ENCODE measurements around the gene PEX14.

The PEX14 gene

DNA sequence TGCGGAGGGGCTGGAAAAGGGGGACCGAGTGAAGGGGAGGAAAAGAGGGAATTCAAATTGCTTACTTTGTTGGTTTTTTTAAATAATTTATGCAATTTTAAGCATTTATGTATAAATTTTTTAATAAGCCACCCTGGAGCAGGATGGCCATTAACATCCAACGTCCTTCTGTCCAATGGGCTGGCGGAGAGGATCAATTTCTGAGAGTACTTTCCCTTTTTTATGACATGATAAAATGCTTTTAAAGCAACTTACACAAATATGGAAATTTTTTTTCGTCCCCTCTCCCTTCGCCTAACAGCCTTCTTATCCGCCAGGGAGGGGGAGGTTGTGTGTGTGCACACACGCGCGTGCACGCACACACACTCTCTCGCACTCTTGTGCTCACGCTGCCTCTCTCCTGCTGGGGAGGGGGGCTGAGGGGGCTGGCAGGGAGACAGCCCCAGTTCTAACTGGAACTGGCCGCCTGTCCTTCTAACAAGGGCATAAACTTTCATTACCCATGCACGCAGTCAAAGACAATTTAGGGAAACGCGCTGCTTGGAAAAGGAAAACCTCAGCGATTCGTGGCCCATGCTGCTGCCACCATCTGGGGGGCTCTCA lies 198.5 kb downstream of the PEX14 start:
- Histone ChIP-seq H2AFZ (ENCODE audit: low read length) (no peak overlapping the region), H3K4me1 (ENCODE audit: insufficient read depth, low read length, severe bottlenecking) (no peaks in the 10 kb centered on the region), H3F3A (ENCODE audit: insufficient read depth, low read length) (no peaks in the 10 kb centered on the region), H3K36me3 (ENCODE audit: insufficient read depth, low read length) (no peaks in the 10 kb centered on the region), H3K79me2 (ENCODE audit: insufficient read depth, low read length) (no peaks in the 10 kb centered on the region), H3K27me3 (ENCODE audit: insufficient read depth, low read length) (0 out of 2 replicates have a peak, but pooled peaks cover 6% of the 10 kb centered on the region), H3K9ac (ENCODE audit: low read length) (no peak overlapping the region), H3K27ac (ENCODE audit: low read depth, low read length, poor library complexity, severe bottlenecking) (no peak overlapping the region), H3K9me2 (ENCODE audit: low read depth, low read length) (no peaks in the 10 kb centered on the region), H3K9me3 (ENCODE audit: low read length) (no peaks in the 10 kb centered on the region), H3K4me3 (ENCODE audit: low read depth, low read length, poor library complexity, severe bottlenecking) (no peak overlapping the region), H3K4me2 (ENCODE audit: low read length) (no peak overlapping the region), H4K20me1 (ENCODE audit: insufficient read depth, low read length) (no peaks in the 10 kb centered on the region)
- TF ChIP-seq, protein P1, sequence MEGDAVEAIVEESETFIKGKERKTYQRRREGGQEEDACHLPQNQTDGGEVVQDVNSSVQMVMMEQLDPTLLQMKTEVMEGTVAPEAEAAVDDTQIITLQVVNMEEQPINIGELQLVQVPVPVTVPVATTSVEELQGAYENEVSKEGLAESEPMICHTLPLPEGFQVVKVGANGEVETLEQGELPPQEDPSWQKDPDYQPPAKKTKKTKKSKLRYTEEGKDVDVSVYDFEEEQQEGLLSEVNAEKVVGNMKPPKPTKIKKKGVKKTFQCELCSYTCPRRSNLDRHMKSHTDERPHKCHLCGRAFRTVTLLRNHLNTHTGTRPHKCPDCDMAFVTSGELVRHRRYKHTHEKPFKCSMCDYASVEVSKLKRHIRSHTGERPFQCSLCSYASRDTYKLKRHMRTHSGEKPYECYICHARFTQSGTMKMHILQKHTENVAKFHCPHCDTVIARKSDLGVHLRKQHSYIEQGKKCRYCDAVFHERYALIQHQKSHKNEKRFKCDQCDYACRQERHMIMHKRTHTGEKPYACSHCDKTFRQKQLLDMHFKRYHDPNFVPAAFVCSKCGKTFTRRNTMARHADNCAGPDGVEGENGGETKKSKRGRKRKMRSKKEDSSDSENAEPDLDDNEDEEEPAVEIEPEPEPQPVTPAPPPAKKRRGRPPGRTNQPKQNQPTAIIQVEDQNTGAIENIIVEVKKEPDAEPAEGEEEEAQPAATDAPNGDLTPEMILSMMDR (IDR thresholded peaks at IDR 0.05; ENCODE audit: low read length): no peak
- no peak for TF ChIP-seq EZH2 (IDR thresholded peaks at IDR 0.05; ENCODE audit: borderline replicate concordance, low read length)

DNA sequence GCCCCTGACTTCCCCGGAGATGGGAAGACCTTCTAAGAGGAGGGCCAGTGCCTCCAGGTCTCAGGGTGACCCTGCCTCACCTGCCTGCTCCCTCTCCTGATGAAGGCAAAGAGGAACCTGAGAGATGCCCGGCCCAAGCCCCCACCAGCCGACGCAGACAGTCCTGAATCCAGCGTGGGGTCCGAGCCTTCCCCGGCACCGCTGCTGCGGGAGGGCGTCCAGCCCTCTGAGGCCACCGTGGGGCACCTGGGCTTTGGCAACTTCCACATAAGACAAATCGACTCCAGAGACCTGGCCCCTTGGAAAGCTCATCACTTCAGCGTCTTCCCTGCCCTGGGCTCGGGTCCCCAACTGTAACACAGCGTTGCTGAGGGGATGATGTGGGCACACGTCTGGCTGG lies 199.5 kb downstream of the PEX14 start:
- no peaks in the 10 kb centered on the region for H3F3A ChIP-seq (ENCODE audit: insufficient read depth, low read length)
- H3K4me1 ChIP-seq (ENCODE audit: insufficient read depth, low read length, severe bottlenecking): no peaks in the 10 kb centered on the region
- TF ChIP-seq, protein P1 (IDR thresholded peaks at IDR 0.05; ENCODE audit: low read length): no peak
- no peak for TF ChIP-seq EZH2 (IDR thresholded peaks at IDR 0.05; ENCODE audit: borderline replicate concordance, low read length)
- H3K9me3 ChIP-seq (ENCODE audit: low read length): no peaks in the 10 kb centered on the region
- H2AFZ ChIP-seq (ENCODE audit: low read length): no peak overlapping the region
- H3K4me2 ChIP-seq (ENCODE audit: low read length): no peak overlapping the region
- H3K27ac ChIP-seq (ENCODE audit: low read depth, low read length, poor library complexity, severe bottlenecking): no peak overlapping the region
- H3K9ac ChIP-seq (ENCODE audit: low read length): no peak overlapping the region
- no peaks in the 10 kb centered on the region for H3K9me2 ChIP-seq (ENCODE audit: low read depth, low read length)
- no peaks in the 10 kb centered on the region for H3K27me3 ChIP-seq (ENCODE audit: insufficient read depth, low read length)
- H3K36me3 ChIP-seq (ENCODE audit: insufficient read depth, low read length): no peaks in the 10 kb centered on the region
- no peaks in the 10 kb centered on the region for H3K79me2 ChIP-seq (ENCODE audit: insufficient read depth, low read length)
- no peak overlapping the region for H3K4me3 ChIP-seq (ENCODE audit: low read depth, low read length, poor library complexity, severe bottlenecking)
- H4K20me1 ChIP-seq (ENCODE audit: insufficient read depth, low read length): no peaks in the 10 kb centered on the region

DNA sequence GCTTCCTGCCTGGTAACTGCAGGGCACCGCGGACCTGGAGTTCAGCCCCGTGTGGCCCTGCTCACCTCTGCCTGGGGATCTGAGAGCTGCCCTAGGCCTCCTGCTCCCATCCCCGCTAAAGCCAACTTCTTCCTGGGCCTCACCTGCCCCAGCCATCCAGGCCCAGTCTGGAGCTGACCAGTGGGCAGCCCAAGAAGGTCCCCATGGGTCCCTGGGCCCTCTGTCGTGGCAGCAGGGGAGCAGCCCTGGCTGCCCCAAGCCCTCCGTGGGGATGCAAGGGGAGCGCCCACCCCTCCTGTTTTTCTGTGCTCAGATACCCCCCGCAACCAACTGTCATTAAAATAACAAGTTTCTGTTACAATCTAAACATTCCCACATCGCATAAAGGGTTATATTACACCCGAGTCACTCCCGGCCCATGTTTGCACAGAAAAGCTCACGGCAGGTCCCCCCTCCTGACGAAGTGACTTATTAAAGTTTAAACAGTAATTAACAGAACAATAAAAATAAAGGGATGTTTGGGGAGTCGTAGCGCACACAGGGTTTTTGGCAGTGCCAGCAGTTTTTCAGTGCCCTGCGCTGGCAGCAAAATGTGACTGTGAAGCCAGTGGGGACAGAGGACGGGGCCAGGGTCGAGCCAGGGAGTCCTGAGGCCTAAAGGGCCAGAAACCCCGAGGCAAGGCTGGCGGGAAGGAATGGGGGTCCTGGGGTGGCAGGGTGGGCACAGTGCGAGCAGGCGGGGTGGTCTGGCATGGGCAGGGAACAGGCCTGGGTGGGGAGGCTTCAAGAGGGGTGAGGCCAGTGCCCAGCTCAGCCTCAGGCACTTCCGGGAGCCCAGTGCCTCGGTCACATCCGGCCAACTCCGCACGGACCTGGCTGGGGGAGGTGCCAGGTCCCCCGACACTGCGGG lies 200.2 kb downstream of the PEX14 start:
- no peak overlapping the region for H3K4me3 ChIP-seq (ENCODE audit: low read depth, low read length, poor library complexity, severe bottlenecking)
- H3K79me2 ChIP-seq (ENCODE audit: insufficient read depth, low read length): no peaks in the 10 kb centered on the region
- H3K27ac ChIP-seq (ENCODE audit: low read depth, low read length, poor library complexity, severe bottlenecking): no peak overlapping the region
- H3K9ac ChIP-seq (ENCODE audit: low read length): no peak overlapping the region
- no peaks in the 10 kb centered on the region for H3K36me3 ChIP-seq (ENCODE audit: insufficient read depth, low read length)
- H3F3A ChIP-seq (ENCODE audit: insufficient read depth, low read length): no peaks in the 10 kb centered on the region
- H3K4me1 ChIP-seq (ENCODE audit: insufficient read depth, low read length, severe bottlenecking): no peaks in the 10 kb centered on the region
- TF ChIP-seq, protein P1 (IDR thresholded peaks at IDR 0.05; ENCODE audit: low read length): no peak
- no peak for TF ChIP-seq EZH2 (IDR thresholded peaks at IDR 0.05; ENCODE audit: borderline replicate concordance, low read length)
- no peaks in the 10 kb centered on the region for H4K20me1 ChIP-seq (ENCODE audit: insufficient read depth, low read length)
- no peaks in the 10 kb centered on the region for H3K27me3 ChIP-seq (ENCODE audit: insufficient read depth, low read length)
- no peaks in the 10 kb centered on the region for H3K9me3 ChIP-seq (ENCODE audit: low read length)
- H3K4me2 ChIP-seq (ENCODE audit: low read length): no peak overlapping the region
- no peak overlapping the region for H2AFZ ChIP-seq (ENCODE audit: low read length)
- no peaks in the 10 kb centered on the region for H3K9me2 ChIP-seq (ENCODE audit: low read depth, low read length)
